Measurements from ENCODE around the gene KLHL26.

GRCh38 chr19:18618236-18618635 lies 18.6 kb upstream of the KLHL26 start:
- no peak for TF ChIP-seq SMAD3 (CRISPR knock-in tag; IDR thresholded peaks at IDR 0.05)
- TF ChIP-seq ZBTB44 (CRISPR knock-in tag; IDR thresholded peaks at IDR 0.05) = no peak
- TF ChIP-seq RAD21 (CRISPR knock-in tag; IDR thresholded peaks at IDR 0.05) = no peak
- no peak for TF ChIP-seq ZNF776 (CRISPR knock-in tag; IDR thresholded peaks at IDR 0.05)
